ENCODE results near the gene ERG28. TPM values are rescaled to one million over a fixed set of nuclear protein-coding genes. Genes with fewer than 3 reads are reported as not detected.
A peak's percentile ranks its signal among the peaks of the same experiment; 100 is the strongest.

ERG28 gene
- total RNA-seq, 1 experiment from 2014 or later = 29.1 TPM

- TF ChIP-seq, protein P1, sequence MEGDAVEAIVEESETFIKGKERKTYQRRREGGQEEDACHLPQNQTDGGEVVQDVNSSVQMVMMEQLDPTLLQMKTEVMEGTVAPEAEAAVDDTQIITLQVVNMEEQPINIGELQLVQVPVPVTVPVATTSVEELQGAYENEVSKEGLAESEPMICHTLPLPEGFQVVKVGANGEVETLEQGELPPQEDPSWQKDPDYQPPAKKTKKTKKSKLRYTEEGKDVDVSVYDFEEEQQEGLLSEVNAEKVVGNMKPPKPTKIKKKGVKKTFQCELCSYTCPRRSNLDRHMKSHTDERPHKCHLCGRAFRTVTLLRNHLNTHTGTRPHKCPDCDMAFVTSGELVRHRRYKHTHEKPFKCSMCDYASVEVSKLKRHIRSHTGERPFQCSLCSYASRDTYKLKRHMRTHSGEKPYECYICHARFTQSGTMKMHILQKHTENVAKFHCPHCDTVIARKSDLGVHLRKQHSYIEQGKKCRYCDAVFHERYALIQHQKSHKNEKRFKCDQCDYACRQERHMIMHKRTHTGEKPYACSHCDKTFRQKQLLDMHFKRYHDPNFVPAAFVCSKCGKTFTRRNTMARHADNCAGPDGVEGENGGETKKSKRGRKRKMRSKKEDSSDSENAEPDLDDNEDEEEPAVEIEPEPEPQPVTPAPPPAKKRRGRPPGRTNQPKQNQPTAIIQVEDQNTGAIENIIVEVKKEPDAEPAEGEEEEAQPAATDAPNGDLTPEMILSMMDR (conservative IDR thresholded peaks at IDR 0.05) = peak; percentile 98
These were observed 6.4 kb downstream of the ERG28 start for GRCh38 chr14:75654127-75654732.

More at GRCh38 chr14:75654127-75654732, 6.4 kb downstream of the ERG28 start:
- no peaks in the 10 kb centered on the region for H3K79me2 ChIP-seq (ENCODE audit: insufficient read depth, low read length)
- H3K9me3 ChIP-seq (ENCODE audit: control insufficient read depth, low read depth, low read length) = no peaks in the 10 kb centered on the region
- no peak overlapping the region for H3T11ph ChIP-seq (ENCODE audit: low read length)
- no peak overlapping the region for H2BK15ac ChIP-seq (ENCODE audit: low read depth, low read length)
- H3K23me2 ChIP-seq (ENCODE audit: insufficient read length, low read depth, low read length, poor library complexity, severe bottlenecking) = no peaks in the 10 kb centered on the region
- no peak overlapping the region for H2BK120ac ChIP-seq (ENCODE audit: low read depth, low read length, poor library complexity, severe bottlenecking)
- no peaks in the 10 kb centered on the region for H3K79me1 ChIP-seq (ENCODE audit: insufficient read depth, low read depth, low read length, poor library complexity, severe bottlenecking)
- no peak overlapping the region for H3K27ac Mint-ChIP-seq
- no peak overlapping the region for H3K18ac ChIP-seq (ENCODE audit: insufficient read length, low read depth, low read length)
- H3K14ac ChIP-seq (ENCODE audit: insufficient read depth, low read length) = no peak overlapping the region
- peaks cover 38 to 71% (median 64%) of the 10 kb centered on the region in 3 experiments for H3K36me3 Mint-ChIP-seq (ENCODE audit: insufficient read depth in 1 of 3, low read depth in 3 of 3)
- no peak overlapping the region for H4K8ac ChIP-seq (replicated peaks; ENCODE audit: insufficient read length, low read depth, low read length)
- H2BK12ac ChIP-seq (ENCODE audit: insufficient read length, low read depth, low read length) = no peak overlapping the region
- 0 out of 4 replicates have a peak, but pooled peaks cover 0 to 5% of the 10 kb centered on the region in 2 experiments for H3K4me1 Mint-ChIP-seq
- no peak overlapping the region for H4K5ac ChIP-seq (ENCODE audit: insufficient read length, low read depth, low read length)
- H4K91ac ChIP-seq (ENCODE audit: insufficient read length, low read depth, low read length) = no peak overlapping the region
- no peak overlapping the region for H2AFZ ChIP-seq (ENCODE audit: low read length)
- H3K27ac ChIP-seq (ENCODE audit: insufficient read length, low read depth, low read length) = no peak overlapping the region
- no peaks in the 10 kb centered on the region for H4K20me1 ChIP-seq (ENCODE audit: control insufficient read depth, insufficient read depth, insufficient read length)
- H3K4ac ChIP-seq (ENCODE audit: low read depth, low read length) = no peak overlapping the region
- H3K4me2 ChIP-seq (ENCODE audit: insufficient read depth, insufficient read length, low read length) = no peak overlapping the region
- no peaks in the 10 kb centered on the region for H3K27me3 ChIP-seq (ENCODE audit: insufficient read depth, low read length)
- no peak overlapping the region for H3K4me3 Mint-ChIP-seq
- H2AK5ac ChIP-seq (ENCODE audit: insufficient read length, low read length) = no peak overlapping the region
- no peak overlapping the region for H3K9ac ChIP-seq (ENCODE audit: extremely low read depth, insufficient read length, low read length)
- WGBS (ENCODE audit: extremely low coverage, insufficient read length, low lambda C conversion rate) = no CpG with 5 or more reads among the region's 4 CpGs
- H3K27me3 Mint-ChIP-seq (ENCODE audit: low read depth) = no peaks in the 10 kb centered on the region
- H2BK20ac ChIP-seq (ENCODE audit: low read depth, low read length, poor library complexity, severe bottlenecking) = no peak overlapping the region
- H3K56ac ChIP-seq (ENCODE audit: insufficient read length, low read depth, low read length) = no peak overlapping the region
- no peaks in the 10 kb centered on the region for H3K9me3 Mint-ChIP-seq
- H3K23ac ChIP-seq (ENCODE audit: insufficient read length, low read depth, low read length) = no peak overlapping the region
- DNase-seq = peak; percentile 84
- H3K4me1 ChIP-seq (ENCODE audit: insufficient read depth, low read length) = no peaks in the 10 kb centered on the region
- H2BK5ac ChIP-seq (ENCODE audit: insufficient read length, low read length) = no peak overlapping the region
